HEK293 (cell line): ENCODE measurements around the gene TLL2.

ENCODE experiments used
- CTCF ChIA-PET: fragments of 350-600 bp; formaldehyde crosslinking; extraction: SDS; loops from one replicate; lab custom pipeline; 2021; ENCODE audit warnings: antibody characterized with exemption; lab: Yijun Ruan, JAX
- POLR2A ChIA-PET: fragments of 300-600 bp; formaldehyde crosslinking; extraction: SDS; loops from one replicate; lab custom pipeline; 2020; ENCODE audit warnings: antibody characterized with exemption, inconsistent platforms; lab: Yijun Ruan, JAX
- H3K27ac ChIP-seq: fragments of 200-500 bp; sonication (Bioruptor generic); 2 replicates; pipeline ENCODE4 v1.5.1; 2014; ENCODE audit warnings: low read depth, low read length, control low read depth, inconsistent platforms; ENCODE audit errors: extremely low read depth
- H3K36me3 ChIP-seq, 2 experiments: fragments of 200-500 bp in 1 of 2; sonication (Bioruptor generic) in 1 of 2; 1 replicate in 1 of 2; 2 replicates in 1 of 2; pipeline ENCODE4 v1.5.1; 2014 to 2017; ENCODE audit warnings: inconsistent platforms in 2 of 2, low read length in 2 of 2; ENCODE audit not compliant: control insufficient read depth in 2 of 2, insufficient read depth in 1 of 2
- H3K4me1 ChIP-seq: fragments of 200-500 bp; sonication (Bioruptor generic); 2 replicates; pipeline ENCODE4 v1.5.1; 2014; ENCODE audit warnings: mild to moderate bottlenecking, low read length, inconsistent platforms; ENCODE audit not compliant: control insufficient read depth, insufficient read depth
- H3K4me3 ChIP-seq: 2 replicates; pipeline ENCODE4 v1.5.1; 2011; ENCODE audit warnings: low read depth, mild to moderate bottlenecking, control low read depth, low read length, moderate library complexity
- H3K9me3 ChIP-seq: fragments of 200-500 bp; sonication (Bioruptor generic); 2 replicates; pipeline ENCODE4 v1.5.1; 2014; ENCODE audit warnings: low read depth, low read length, inconsistent platforms; ENCODE audit not compliant: control insufficient read depth, insufficient read depth
- HOXA7 ChIP-seq: sonication (generic); formaldehyde crosslinking; IDR thresholded peaks from 2 replicates; pipeline ENCODE4 v1.8.1; 2022; ENCODE audit warnings: missing genetic modification reagents, borderline replicate concordance
- HOXC10 ChIP-seq: sonication (generic); formaldehyde crosslinking; IDR thresholded peaks from 2 replicates; pipeline ENCODE4 v1.8.1; 2023; ENCODE audit warnings: mild to moderate bottlenecking, missing genetic modification reagents
- KLF16 ChIP-seq: fragments of 450-650 bp; formaldehyde crosslinking; IDR thresholded peaks from 2 replicates; pipeline ENCODE4 v1.5.1; 2017; ENCODE audit warnings: missing biosample characterization, missing genetic modification characterization
- KLF7 ChIP-seq: fragments of 450-650 bp; formaldehyde crosslinking; IDR thresholded peaks from 2 replicates; pipeline ENCODE4 v1.5.1; 2016; ENCODE audit warnings: missing biosample characterization, missing genetic modification characterization, borderline replicate concordance
- PATZ1 ChIP-seq: fragments of 450-650 bp; formaldehyde crosslinking; IDR thresholded peaks from 2 replicates; pipeline ENCODE4 v1.5.1; 2016; ENCODE audit warnings: missing biosample characterization, missing genetic modification characterization
- PRDM4 ChIP-seq: fragments of 450-650 bp; formaldehyde crosslinking; IDR thresholded peaks from 2 replicates; pipeline ENCODE4 v1.5.1; 2017; ENCODE audit warnings: missing biosample characterization, missing genetic modification characterization
- PRDM6 ChIP-seq: fragments of 450-650 bp; formaldehyde crosslinking; IDR thresholded peaks from 2 replicates; pipeline ENCODE4 v1.5.1; 2017; ENCODE audit warnings: missing biosample characterization, missing genetic modification characterization
- ZFHX2 ChIP-seq: fragments of 450-650 bp; formaldehyde crosslinking; conservative IDR thresholded peaks from 2 replicates; pipeline ENCODE4 v1.5.1; 2016; ENCODE audit warnings: missing biosample characterization, missing genetic modification characterization
- ZFP69B ChIP-seq: fragments of 450-650 bp; formaldehyde crosslinking; IDR thresholded peaks from 2 replicates; pipeline ENCODE4 v1.5.1; 2016; ENCODE audit warnings: missing biosample characterization, missing genetic modification characterization
- ZIC2 ChIP-seq: fragments of 450-650 bp; formaldehyde crosslinking; IDR thresholded peaks from 2 replicates; pipeline ENCODE4 v1.5.1; 2016; ENCODE audit warnings: missing biosample characterization, missing genetic modification characterization
- ZNF19 ChIP-seq: fragments of 450-650 bp; formaldehyde crosslinking; IDR thresholded peaks from 2 replicates; pipeline ENCODE4; 2016; ENCODE audit warnings: missing biosample characterization, missing genetic modification characterization, low read depth
- ZNF223 ChIP-seq: fragments of 450-650 bp; formaldehyde crosslinking; IDR thresholded peaks from 2 replicates; pipeline ENCODE4 v1.5.1; 2016; ENCODE audit warnings: missing biosample characterization, missing genetic modification characterization
- ZNF341 ChIP-seq: fragments of 450-650 bp; formaldehyde crosslinking; IDR thresholded peaks from 2 replicates; pipeline ENCODE4; 2016; ENCODE audit warnings: low read depth, missing biosample characterization, missing genetic modification characterization
- ZNF391 ChIP-seq: fragments of 450-650 bp; formaldehyde crosslinking; IDR thresholded peaks from 2 replicates; pipeline ENCODE4 v1.5.1; 2016; ENCODE audit warnings: low read depth, missing biosample characterization, missing genetic modification characterization, borderline replicate concordance
- ZNF501 ChIP-seq: fragments of 450-650 bp; formaldehyde crosslinking; IDR thresholded peaks from 2 replicates; pipeline ENCODE4 v1.5.1; 2016; ENCODE audit warnings: missing biosample characterization, missing genetic modification characterization
- ZNF510 ChIP-seq: fragments of 450-650 bp; formaldehyde crosslinking; IDR thresholded peaks from 2 replicates; pipeline ENCODE4 v1.5.1; 2018; ENCODE audit warnings: mild to moderate bottlenecking, missing genetic modification characterization, missing biosample characterization; ENCODE audit not compliant: insufficient replicate concordance
- ZNF530 ChIP-seq: fragments of 450-650 bp; formaldehyde crosslinking; IDR thresholded peaks from 2 replicates; pipeline ENCODE4 v1.5.1; 2016; ENCODE audit warnings: low read depth, missing biosample characterization, missing genetic modification characterization
- ZNF544 ChIP-seq: fragments of 450-650 bp; formaldehyde crosslinking; IDR thresholded peaks from 2 replicates; pipeline ENCODE4 v1.5.0; 2017; ENCODE audit warnings: missing biosample characterization, missing genetic modification characterization
- ZNF548 ChIP-seq: fragments of 450-650 bp; formaldehyde crosslinking; IDR thresholded peaks from 2 replicates; pipeline ENCODE4 v1.5.1; 2016; ENCODE audit warnings: missing biosample characterization, missing genetic modification characterization
- ZNF560 ChIP-seq: fragments of 450-650 bp; formaldehyde crosslinking; IDR thresholded peaks from 2 replicates; pipeline ENCODE4 v1.5.1; 2017; ENCODE audit warnings: missing biosample characterization, missing genetic modification characterization, borderline replicate concordance
- ZNF561 ChIP-seq: fragments of 450-650 bp; IDR thresholded peaks from 2 replicates; pipeline ENCODE4 v1.5.1; 2018; ENCODE audit warnings: missing biosample characterization, missing genetic modification characterization, borderline replicate concordance
- ZNF623 ChIP-seq: fragments of 450-650 bp; formaldehyde crosslinking; IDR thresholded peaks from 2 replicates; pipeline ENCODE4 v1.5.1; 2016; ENCODE audit warnings: missing biosample characterization, missing genetic modification characterization
- ZNF76 ChIP-seq: fragments of 450-650 bp; formaldehyde crosslinking; IDR thresholded peaks from 2 replicates; pipeline ENCODE4; 2016; ENCODE audit warnings: low read depth, missing biosample characterization, missing genetic modification characterization, borderline replicate concordance
- ZNF830 ChIP-seq: fragments of 450-650 bp; IDR thresholded peaks from 2 replicates; pipeline ENCODE4 v1.5.0; 2018; ENCODE audit warnings: missing biosample characterization, missing genetic modification characterization, low read depth, mild to moderate bottlenecking, moderate library complexity
- ZNF837 ChIP-seq: fragments of 450-650 bp; formaldehyde crosslinking; IDR thresholded peaks from 2 replicates; pipeline ENCODE4 v1.5.1; 2016; ENCODE audit warnings: missing biosample characterization, missing genetic modification characterization

Gene TLL2

GRCh38 chr10:96493871-96494525 lies 19.7 kb downstream of the TLL2 start:
- Histone ChIP-seq H3K36me3 (no peaks in the 10 kb centered on the region), H3K27ac (no peak overlapping the region), H3K4me1 (no peaks in the 10 kb centered on the region), H3K4me3 (no peak overlapping the region), H3K9me3 (no peaks in the 10 kb centered on the region)
- ChIA-PET CTCF (interaction anchor here (0.7 to 5.1 kb wide), 2 partner anchors 18 to 127 kb away, joined by 3 to 32 read pairs; partner anchors contain the start of gene TLL2), POLR2A (no interaction called here)
- no peak for TF ChIP-seq KLF7
- no peak for TF ChIP-seq HOXA7 (CRISPR knock-in tag)
- TF ChIP-seq PRDM6 (tag by site-specific recombination), result no peak
- no peak for TF ChIP-seq ZNF560 (tag by site-specific recombination)
- no peak for TF ChIP-seq ZNF830
- no peak for TF ChIP-seq ZNF76
- no peak for TF ChIP-seq PATZ1
- TF ChIP-seq ZNF561 (tag by site-specific recombination), result no peak
- no peak for TF ChIP-seq ZNF530 (tag by site-specific recombination)
- TF ChIP-seq HOXC10, result no peak
- no peak for TF ChIP-seq ZNF391
- TF ChIP-seq KLF16 (tag by site-specific recombination), result no peak
- TF ChIP-seq PRDM4, result no peak
- no peak for TF ChIP-seq ZNF548 (tag by site-specific recombination)
- no peak for TF ChIP-seq ZFP69B (tag by site-specific recombination)
- no peak for TF ChIP-seq ZFHX2
- TF ChIP-seq ZNF837, result no peak
- TF ChIP-seq ZNF19 (tag by site-specific recombination), result no peak
- TF ChIP-seq ZNF544 (tag by site-specific recombination), result no peak

GRCh38 chr10:96493254-96493653 lies 20.5 kb downstream of the TLL2 start:
- H3K9me3 ChIP-seq, result no peaks in the 10 kb centered on the region
- POLR2A ChIA-PET, result no interaction called here
- CTCF ChIA-PET, result interaction anchor here (5.1 kb wide), 1 partner anchor 19 kb away, joined by 32 read pairs; the partner anchor contains the start of gene TLL2
- TF ChIP-seq ZNF510 (tag by site-specific recombination), result no peak
- TF ChIP-seq ZIC2 (tag by site-specific recombination), result no peak
- TF ChIP-seq ZNF623, result peak; percentile 91
- no peak for TF ChIP-seq ZNF341 (tag by site-specific recombination)
- TF ChIP-seq ZNF223, result no peak
- TF ChIP-seq ZNF501 (tag by site-specific recombination), result no peak
- H3K36me3 ChIP-seq, result no peaks in the 10 kb centered on the region
- H3K27ac ChIP-seq, result no peak overlapping the region
- no peak overlapping the region for H3K4me3 ChIP-seq
- H3K4me1 ChIP-seq, result no peaks in the 10 kb centered on the region
